HK-2 (cell line): ENCODE data around the gene NOTO.
A peak's percentile ranks its signal among the peaks of the same experiment; 100 is the strongest.
"Not testable (repeated sequence)": the region's sequence is repeated elsewhere in the genome, so short reads cannot be mapped to it uniquely, and the experiment has no call there.

Experiments used
- DNase-seq: peaks from one replicate; pipeline ENCODE4 v3.0.0-alpha.2; 2018; ENCODE audit not compliant: unreplicated experiment

Gene NOTO

DNA sequence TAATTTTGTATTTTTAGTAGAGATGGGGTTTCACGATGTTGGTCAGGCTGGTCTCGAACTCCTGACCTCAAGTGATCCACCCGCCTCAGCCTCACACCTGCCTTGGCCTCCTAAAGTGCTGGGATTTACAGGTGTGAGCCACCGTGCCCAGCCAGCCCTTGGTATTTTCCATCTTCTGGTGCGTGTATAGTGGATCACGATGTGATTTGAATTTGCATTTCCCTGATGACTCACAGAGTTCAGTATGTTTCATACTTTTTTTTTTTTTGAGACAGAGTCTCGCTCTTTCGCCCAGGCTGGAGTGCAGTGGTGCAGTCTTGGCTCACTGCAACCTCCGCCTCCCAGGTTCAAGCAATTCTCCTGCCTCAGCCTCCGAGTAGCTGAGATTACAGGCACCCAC, 2.1 kb upstream of the NOTO start:
- not testable (repeated sequence) for DNase-seq

GRCh38 chr2:73203055-73203681, 794 bp downstream of the NOTO start:
- DNase-seq, result no peak

- DNase-seq, result no peak
Measured at GRCh38 chr2:73205611-73206010, 3.2 kb downstream of the NOTO start.

DNA sequence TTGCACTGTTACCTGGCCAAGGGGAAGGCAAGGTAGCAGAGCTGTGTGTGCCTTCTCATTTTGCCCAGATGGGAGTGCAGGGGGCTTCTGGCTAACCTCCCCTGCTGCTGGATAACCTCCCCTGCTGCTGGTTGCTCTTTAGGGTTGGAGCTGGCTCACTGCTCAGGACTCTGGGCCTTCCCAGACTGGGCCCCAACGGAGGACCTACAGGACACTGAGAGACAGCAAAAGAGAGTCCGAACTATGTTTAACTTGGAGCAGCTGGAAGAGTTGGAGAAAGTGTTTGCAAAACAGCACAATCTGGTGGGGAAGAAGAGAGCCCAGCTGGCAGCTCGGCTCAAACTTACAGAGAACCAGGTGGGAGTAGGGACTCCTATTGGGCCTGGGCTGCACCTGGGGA, 5.9 kb downstream of the NOTO start:
- no peak for DNase-seq

DNA sequence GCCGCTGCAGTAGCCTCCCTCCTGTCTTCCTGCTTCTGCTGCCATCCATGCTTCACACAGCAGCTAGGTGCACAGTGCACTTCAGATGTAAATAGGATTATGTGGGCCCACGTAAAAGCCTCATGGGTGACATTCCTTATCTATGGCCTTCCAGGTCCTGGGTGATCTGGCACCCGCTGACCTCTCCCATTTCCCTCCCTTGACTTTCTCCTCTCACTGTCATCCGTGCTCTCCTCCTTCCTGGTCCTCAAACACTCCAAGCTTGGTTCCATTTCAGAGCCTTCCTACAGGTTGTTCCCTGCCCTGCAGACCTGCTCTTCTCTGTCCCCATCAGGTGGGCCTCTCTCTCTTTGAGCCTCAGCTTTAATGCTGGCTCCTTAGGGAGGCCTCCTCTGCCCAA, 7.6 kb downstream of the NOTO start:
- DNase-seq, result no peak

GRCh38 chr2:73210696-73211095, 8.3 kb downstream of the NOTO start:
- DNase-seq, result no peak

GRCh38 chr2:73212098-73212447, 9.7 kb downstream of the NOTO start:
- DNase-seq, result no peak

DNA sequence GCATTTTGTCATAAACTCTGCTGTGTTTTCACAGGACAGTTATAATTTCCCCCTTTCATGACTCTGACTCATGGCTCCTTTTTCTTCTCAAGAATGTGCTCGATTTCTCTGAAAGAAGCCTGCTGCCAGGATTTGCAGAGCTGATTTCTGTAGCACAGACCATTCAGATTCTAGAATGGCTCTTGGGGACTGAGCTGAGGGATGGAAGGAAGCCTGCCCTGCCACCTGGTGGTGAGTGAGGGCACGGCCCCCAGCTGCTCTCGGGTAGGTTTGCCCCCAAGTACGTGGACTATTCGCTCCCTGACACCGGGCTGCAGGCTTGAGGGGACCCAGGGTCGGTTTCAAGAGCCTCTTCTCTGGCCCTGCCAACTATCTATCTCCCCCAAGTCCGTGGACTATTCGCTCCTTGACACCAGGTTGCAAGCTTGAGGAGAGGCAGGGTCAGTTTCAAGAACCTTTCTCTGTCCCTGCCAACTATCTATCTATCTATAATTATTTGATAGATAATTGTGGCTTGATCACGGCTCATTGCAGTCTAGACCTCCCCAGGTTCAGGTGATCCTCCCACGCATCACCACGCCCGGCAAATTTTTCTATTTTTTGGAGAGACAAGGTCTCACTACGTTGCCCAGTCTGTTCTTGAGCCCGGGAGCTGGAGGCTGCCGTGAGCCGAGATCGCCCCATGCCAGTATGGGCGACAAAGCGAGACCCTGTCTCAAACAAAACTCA, 10.2 kb downstream of the NOTO start:
- peak; percentile 69 for DNase-seq

DNA sequence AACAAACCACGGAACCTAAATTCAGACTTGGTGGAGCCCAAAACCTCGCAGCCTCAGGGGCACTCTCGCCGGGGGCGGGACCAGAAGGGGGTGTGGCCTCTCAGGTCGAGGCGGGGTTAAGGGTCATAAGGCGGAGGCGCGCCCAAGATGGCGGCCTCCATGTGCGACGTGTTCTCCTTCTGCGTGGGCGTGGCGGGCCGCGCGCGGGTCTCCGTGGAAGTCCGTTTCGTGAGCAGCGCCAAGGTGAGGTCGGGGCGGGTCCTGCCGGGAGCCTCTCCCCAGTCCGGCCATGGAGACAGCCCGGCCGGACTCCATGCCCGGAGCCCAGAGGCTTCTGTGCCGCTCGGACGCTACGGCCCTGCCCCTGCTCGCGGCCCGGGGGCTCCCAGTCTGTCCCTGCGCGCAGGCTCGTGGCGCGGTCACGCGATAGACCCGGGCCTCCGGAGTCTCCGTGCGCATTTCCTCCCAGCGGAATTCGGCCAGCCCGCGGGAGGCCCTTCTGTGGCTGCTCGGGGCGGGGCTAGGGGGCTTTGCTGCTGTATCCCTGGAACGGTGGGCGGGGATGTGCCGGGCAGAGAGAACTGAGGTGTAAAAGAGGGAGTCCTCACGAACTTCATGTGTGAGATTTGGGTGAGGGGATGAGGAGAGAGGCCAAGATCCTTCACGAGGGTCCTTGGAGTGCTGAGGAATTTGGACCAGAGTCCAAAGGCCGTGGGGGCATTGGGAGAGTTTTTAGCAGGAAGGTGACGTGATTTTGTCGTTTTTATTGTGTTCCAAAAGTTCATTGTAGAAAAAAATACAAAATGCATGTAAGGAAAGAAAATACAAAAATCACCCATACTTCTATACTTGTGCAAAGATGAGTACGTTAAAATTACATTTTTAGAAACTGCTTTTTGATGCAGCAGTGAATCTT, 12.0 kb downstream of the NOTO start, which contains the start of gene SMYD5:
Gene SMYD5, plus strand, starts transcription at position 126 of the 916 bp plus-strand sequence. Its CDS starts 22 bp downstream, at position 148.
- DNase-seq, result peak; percentile 78

DNA sequence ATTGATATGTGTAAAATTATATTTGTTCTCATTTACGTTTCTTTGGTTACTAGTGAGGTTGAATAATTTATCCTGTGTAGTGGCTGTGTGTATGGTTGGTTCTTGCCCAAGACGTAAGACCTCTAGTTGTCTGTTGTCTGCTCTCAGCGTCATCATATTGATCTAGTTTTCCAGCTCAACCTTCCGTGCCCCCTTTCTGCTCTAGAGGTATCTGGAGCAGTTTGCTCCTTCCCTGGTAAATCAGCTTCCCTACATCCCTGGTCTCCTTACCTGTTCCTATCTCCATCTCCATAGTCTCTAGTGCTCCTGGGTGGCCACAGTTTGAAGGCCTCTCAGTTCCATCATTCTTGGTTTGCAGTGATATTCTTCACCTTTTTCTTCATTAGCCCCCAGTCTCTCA, 12.9 kb downstream of the NOTO start:
- DNase-seq, result no peak

- DNase-seq, result no peak
Measured at GRCh38 chr2:73217160-73217559, 14.8 kb downstream of the NOTO start.

DNA sequence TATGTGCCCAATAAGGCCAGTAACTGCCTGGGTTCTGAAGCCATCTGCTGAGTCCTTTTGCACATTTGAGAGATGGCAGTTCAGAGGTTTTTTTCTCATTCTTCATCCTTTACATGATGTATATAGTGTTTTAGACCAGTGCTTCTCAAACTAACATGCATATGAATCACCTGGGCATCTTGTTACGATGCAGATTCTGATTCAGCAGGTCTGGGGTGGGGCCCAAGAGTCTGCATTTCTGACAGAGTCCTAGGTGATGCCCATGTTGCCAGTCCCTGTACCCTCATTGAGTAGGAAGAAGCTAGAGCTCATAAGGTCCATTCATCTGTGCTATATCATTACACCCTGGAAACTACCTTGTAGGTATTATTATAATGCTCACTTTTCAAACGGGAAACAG, 15.5 kb downstream of the NOTO start:
- DNase-seq, result no peak

DNA sequence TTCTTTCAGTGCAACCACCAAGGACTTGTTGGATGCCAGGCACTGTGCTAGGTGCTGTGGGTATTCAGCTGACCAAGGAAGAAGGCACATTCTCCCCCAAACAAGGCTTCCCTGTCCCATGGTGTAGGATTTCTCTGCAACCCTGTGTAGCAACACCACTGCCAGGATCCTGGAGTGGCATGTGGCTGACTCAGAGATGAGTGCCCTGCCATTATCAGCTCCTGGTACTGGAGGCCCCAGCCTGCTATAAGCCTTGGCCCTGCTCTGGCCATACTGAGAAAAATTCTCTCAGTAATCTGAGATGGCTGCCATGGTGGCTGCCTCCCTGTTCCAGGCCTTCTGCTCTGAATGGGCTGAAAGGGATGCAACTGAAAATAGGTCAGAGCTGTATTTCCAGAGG, 15.9 kb downstream of the NOTO start:
- DNase-seq, result no peak

GRCh38 chr2:73223821-73224220, 21.4 kb downstream of the NOTO start:
- no peak for DNase-seq

DNA sequence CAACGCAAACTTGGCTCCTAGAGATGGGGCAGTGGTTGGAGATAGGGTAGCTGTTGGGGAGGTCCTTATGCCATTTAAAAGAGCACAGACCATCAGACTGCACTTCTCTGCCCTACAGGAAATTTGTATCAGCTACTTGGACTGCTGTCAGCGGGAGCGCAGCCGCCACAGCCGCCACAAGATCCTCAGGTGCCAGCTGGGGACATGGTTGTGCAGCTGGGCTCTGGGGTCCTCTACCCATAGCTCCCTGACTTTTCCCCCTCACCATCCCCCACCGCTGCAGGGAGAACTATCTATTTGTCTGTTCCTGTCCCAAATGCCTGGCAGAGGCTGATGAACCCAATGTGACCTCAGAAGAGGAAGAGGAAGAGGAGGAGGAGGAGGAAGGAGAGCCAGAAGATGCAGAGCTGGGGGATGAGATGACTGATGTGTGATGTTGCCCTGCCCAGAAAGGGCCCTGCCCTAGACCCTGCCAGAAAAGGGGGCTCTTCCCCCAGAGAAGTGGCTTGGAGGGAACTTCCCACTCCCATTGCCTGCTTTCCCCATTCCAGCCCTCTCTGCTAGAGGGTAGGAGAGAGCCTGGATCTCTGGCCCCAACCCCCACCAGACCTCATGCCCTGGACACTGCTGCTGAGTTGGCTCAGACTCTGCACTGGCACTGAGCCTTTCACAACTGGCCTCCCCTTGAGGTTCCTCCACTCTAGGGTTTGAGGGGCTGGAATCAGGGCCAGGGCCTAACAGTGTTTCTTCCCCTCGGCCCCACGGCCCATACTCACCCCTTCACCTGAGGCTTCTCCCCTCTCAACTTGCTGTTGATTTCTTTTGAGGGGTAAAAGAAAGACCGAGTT, 23.4 kb downstream of the NOTO start:
- no peak for DNase-seq

- DNase-seq, result no peak
Measured at GRCh38 chr2:73227086-73227485, 24.7 kb downstream of the NOTO start.

DNA sequence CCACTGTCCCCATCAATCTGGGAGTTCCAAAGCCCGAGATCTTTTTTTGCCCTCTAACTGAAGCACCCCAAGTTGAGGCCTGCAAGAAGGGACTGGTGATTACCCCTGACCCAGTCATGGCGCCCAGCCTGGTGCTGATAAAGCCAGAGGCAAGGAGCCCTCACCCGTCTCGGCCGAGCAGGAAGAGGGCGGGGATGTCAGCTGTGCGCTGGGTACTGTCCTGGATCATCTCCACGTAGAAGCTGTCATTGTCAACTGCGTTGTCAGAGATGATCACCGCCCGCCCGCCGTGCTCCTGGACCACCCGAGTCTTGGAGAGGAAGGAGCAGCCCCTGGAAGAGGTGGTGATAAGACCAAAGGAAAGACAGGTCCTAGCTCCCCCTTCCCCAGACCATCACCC, 26.3 kb downstream of the NOTO start:
- DNase-seq, result no peak

- DNase-seq, result peak; percentile 24
Measured at GRCh38 chr2:73232403-73233153, 30.2 kb downstream of the NOTO start.

DNA sequence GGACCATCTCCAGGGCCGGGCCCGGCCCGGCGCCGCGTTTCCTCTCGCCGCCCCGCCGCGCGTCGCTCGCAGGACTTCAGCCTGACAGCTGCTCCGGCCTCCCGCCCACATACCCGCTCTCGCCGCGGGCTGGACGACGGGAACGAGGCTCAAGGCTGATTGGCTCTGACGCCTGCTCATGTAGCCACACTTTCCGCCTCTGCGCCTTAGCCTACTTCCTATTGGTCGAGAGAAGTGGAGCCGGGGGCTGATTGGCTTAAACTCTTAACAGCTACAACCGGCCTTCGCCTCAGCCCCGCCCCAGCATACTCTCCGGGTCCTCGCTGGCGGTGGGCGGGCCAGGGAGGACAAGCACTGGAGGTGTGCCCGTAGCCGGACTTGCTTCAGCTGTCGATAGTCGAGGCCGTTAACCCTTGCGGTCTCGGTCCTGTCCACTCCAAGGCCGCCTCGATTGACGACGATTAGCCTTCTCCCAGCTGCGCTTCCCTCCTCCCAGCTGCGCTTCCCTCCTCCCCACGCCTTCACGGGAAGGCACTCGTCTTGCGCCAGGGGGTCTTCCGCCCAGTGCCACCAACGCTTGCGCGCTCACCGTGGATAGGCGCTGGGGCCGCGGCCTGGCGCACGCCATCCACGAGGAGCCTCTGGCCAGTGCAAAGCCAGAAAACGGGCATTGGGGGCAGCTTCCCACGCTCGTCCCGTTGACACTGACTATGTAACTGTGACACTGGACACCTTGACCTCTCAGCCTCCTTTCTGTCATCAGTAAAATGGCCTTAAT, 31.0 kb downstream of the NOTO start, which contains the start of gene PRADC1:
Gene PRADC1, minus strand, starts transcription at position 86 of the 778 bp plus-strand sequence. Its CDS starts 79 bp downstream, at position 7.
- DNase-seq, result peak; percentile 99
